GM10248 (cell line): ENCODE measurements around the gene EPHB6.

Experiments
- CTCF ChIA-PET: fragments of 300-600 bp; sonication (Branson Sonifier 250); formaldehyde crosslinking; extraction: SDS; loops from one replicate; lab custom pipeline; 2021; ENCODE audit warnings: antibody characterized with exemption; lab: Yijun Ruan, JAX
- POLR2A ChIA-PET: fragments of 350-650 bp; sonication (Branson Sonifier 250); formaldehyde crosslinking; extraction: SDS; loops from one replicate; lab custom pipeline; 2020; ENCODE audit warnings: antibody characterized with exemption; lab: Yijun Ruan, JAX
- DNase-seq: peaks from one replicate; pipeline ENCODE4 v3.0.0; 2012; ENCODE audit errors: extremely low spot score
- CTCF ChIP-seq: IDR thresholded peaks from 2 replicates; pipeline ENCODE4 v1.5.1; 2012; ENCODE audit warnings: mild to moderate bottlenecking, low read depth; ENCODE audit errors: extremely low read depth, missing control alignments, control extremely low read depth

EPHB6 gene

GRCh38 chr7:142913566-142913965 lies 58.7 kb downstream of the EPHB6 start:
- CTCF ChIA-PET: no interaction called here
- DNase-seq: no peak
- POLR2A ChIA-PET: no interaction called here
- TF ChIP-seq CTCF: no peak

- CTCF ChIA-PET: no interaction called here
- no peak for DNase-seq
- no peak for TF ChIP-seq CTCF
- POLR2A ChIA-PET: no interaction called here
Observed at GRCh38 chr7:142914121-142914520, 59.2 kb downstream of the EPHB6 start.

GRCh38 chr7:142915315-142915714 lies 60.4 kb downstream of the EPHB6 start:
- DNase-seq: no peak
- ChIA-PET CTCF (interaction anchor here (1.4 to 1.8 kb wide), 2 partner anchors 11 to 88 kb away, joined by 3 to 6 read pairs; no protein-coding TSS in a partner anchor), POLR2A (no interaction called here)
- no peak for TF ChIP-seq CTCF

- no peak for DNase-seq
- TF ChIP-seq CTCF: no peak
- CTCF ChIA-PET: interaction anchor here (0.7 to 1.8 kb wide), 6 partner anchors 12 to 87 kb away, joined by 3 to 6 read pairs (median 3); no protein-coding TSS in a partner anchor
- POLR2A ChIA-PET: no interaction called here
Observed at GRCh38 chr7:142916508-142916907, 61.6 kb downstream of the EPHB6 start.

GRCh38 chr7:142917447-142917846 lies 62.6 kb downstream of the EPHB6 start:
- TF ChIP-seq CTCF: no peak
- no peak for DNase-seq
- ChIA-PET CTCF (no interaction called here), POLR2A (no interaction called here)

- DNase-seq: no peak
- no peak for TF ChIP-seq CTCF
- CTCF ChIA-PET: interaction anchor here (1.1 to 1.5 kb wide), 3 partner anchors 9 to 38 kb away, joined by 3 to 4 read pairs (median 3); no protein-coding TSS in a partner anchor
- POLR2A ChIA-PET: no interaction called here
Observed at GRCh38 chr7:142918901-142919300, 64.0 kb downstream of the EPHB6 start.
